Measurements from ENCODE around the gene RPL21.

Gene RPL21

GRCh38 chr13:27258637-27259386 is 7.5 kb downstream of the RPL21 start:
- DNase-seq (ENCODE audit: low read depth), result no peak

- DNase-seq (ENCODE audit: low read depth), result no peak
These were observed 8.5 kb downstream of the RPL21 start for GRCh38 chr13:27259831-27260230.

GRCh38 chr13:27261396-27261795 is 10.0 kb downstream of the RPL21 start:
- no peak for DNase-seq (ENCODE audit: low read depth)

- no peak for DNase-seq (ENCODE audit: low read depth)
These were observed 12.1 kb downstream of the RPL21 start for GRCh38 chr13:27263438-27263837.

- no peak for DNase-seq (ENCODE audit: low read depth)
These were observed 12.8 kb downstream of the RPL21 start for GRCh38 chr13:27264181-27264580.

- DNase-seq (ENCODE audit: low read depth), result no peak
These were observed 13.3 kb downstream of the RPL21 start for GRCh38 chr13:27264648-27265047.

GRCh38 chr13:27266917-27267316 is 15.6 kb downstream of the RPL21 start:
- DNase-seq (ENCODE audit: low read depth), result no peak

- DNase-seq (ENCODE audit: low read depth), result no peak
These were observed 16.2 kb downstream of the RPL21 start for GRCh38 chr13:27267596-27267995.

GRCh38 chr13:27269114-27269665 is 17.8 kb downstream of the RPL21 start:
- no peak for DNase-seq (ENCODE audit: low read depth)

GRCh38 chr13:27270594-27271520 is 19.5 kb downstream of the RPL21 start, which contains the start of gene RASL11A:
Gene RASL11A (plus strand): TSS chr13:27270830. CDS start chr13:27270945, 115 bp downstream.
- DNase-seq (ENCODE audit: low read depth), result peak; percentile 58

GRCh38 chr13:27271570-27272096 is 20.3 kb downstream of the RPL21 start:
- DNase-seq (ENCODE audit: low read depth), result no peak

- no peak for DNase-seq (ENCODE audit: low read depth)
These were observed 22.5 kb downstream of the RPL21 start for GRCh38 chr13:27273658-27274425.

GRCh38 chr13:27274631-27275030 is 23.3 kb downstream of the RPL21 start:
- DNase-seq (ENCODE audit: low read depth), result no peak

- DNase-seq (ENCODE audit: low read depth), result no peak
These were observed 24.8 kb downstream of the RPL21 start for GRCh38 chr13:27276188-27276587.

- DNase-seq (ENCODE audit: low read depth), result no peak
These were observed 28.1 kb downstream of the RPL21 start for GRCh38 chr13:27279506-27279905.

GRCh38 chr13:27280009-27280656 is 28.8 kb downstream of the RPL21 start:
- DNase-seq (ENCODE audit: low read depth), result no peak

GRCh38 chr13:27280841-27281240 is 29.5 kb downstream of the RPL21 start:
- DNase-seq (ENCODE audit: low read depth), result no peak

- no peak for DNase-seq (ENCODE audit: low read depth)
These were observed 30.1 kb downstream of the RPL21 start for GRCh38 chr13:27281420-27281819.

GRCh38 chr13:27283906-27284493 is 32.6 kb downstream of the RPL21 start:
- no peak for DNase-seq (ENCODE audit: low read depth)

- DNase-seq (ENCODE audit: low read depth), result no peak
These were observed 37.0 kb downstream of the RPL21 start for GRCh38 chr13:27288392-27288791.
